Measurements from ENCODE around the gene UBXN1.
"Not testable (repeated sequence)": the region's sequence is repeated elsewhere in the genome, so short reads cannot be mapped to it uniquely, and the experiment has no call there.

Gene UBXN1

GRCh38 chr11:62707277-62707861, 28.5 kb upstream of the UBXN1 start, which contains the start of the genes BSCL2 and GNG3:
Gene BSCL2 (minus strand): TSS chr11:62707424. CDS start chr11:62707195, 229 bp downstream.
Gene GNG3 (plus strand): TSS chr11:62707676. CDS start chr11:62708296, 620 bp downstream.
- no peak for DNase-seq

- DNase-seq, result no peak
Measured at GRCh38 chr11:62706850-62707247, 28.0 kb upstream of the UBXN1 start.

DNA sequence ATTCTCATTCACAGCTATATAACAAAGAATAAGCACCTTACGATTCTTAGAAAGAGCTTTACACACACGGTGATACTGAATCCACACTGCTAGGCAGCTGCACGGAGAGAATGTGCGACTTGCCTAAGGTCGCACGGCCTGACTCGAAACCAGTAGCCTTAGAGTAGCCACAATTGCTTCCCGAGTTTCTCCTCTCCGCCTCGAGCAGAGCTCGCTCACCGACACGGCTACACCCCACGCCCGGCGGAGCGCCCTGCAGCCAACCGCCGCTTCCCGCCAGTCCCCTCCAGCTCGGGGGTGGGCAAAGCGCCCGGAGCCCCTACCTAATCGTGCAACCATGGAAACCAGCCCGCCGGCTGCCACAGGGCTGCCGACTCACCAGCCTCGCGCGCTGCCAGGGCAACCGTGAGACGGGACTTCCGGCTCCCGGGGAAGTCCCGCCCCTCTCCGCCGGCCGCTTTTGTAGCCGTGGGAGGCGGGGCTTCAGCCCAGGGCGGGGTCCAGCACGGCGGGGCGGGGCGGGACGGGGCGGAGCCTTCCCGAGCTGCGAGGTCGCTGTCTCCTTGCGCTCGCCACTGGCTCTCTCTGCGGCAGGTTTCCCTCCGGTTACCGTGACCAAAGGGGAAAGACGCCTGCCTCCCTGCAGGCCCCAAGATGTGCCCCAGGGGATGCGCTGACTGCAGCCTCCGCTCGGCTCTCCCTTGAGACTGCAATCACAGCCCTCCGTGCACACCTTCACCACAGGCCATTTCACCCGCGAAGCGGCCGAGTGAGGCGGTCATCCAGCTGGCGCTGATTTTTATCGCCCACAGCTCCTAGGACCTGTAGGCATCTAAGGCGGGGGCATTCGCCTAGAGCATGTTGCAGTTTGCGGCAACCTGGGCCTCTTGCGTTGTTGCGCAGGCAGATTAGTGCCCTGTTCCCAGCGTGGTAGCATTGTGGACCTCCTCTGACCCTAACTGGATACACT, 27.3 kb upstream of the UBXN1 start:
- DNase-seq, result peak; percentile 38

- DNase-seq, result no peak
Measured at GRCh38 chr11:62705413-62705812, 26.5 kb upstream of the UBXN1 start.

DNA sequence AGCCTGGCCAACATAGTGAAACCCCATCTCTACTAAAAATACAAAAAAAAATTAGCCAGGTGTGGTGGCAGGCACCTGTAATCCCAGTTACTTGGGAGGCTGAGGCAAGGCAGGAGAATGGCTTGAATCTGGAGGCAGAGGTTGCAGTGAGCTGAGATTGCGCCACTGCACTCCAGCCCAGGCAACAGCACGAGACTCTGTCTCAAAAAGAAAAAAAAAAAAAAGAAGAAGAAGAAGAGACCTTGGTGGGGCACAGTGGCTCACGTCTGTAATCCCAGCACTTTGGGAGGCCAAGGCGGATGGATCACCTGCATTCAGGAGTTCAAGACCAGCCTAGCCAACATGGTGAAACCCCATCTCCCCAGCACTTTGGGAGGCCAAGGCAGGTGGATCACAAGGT, 25.0 kb upstream of the UBXN1 start:
- DNase-seq, result not testable (repeated sequence)

DNA sequence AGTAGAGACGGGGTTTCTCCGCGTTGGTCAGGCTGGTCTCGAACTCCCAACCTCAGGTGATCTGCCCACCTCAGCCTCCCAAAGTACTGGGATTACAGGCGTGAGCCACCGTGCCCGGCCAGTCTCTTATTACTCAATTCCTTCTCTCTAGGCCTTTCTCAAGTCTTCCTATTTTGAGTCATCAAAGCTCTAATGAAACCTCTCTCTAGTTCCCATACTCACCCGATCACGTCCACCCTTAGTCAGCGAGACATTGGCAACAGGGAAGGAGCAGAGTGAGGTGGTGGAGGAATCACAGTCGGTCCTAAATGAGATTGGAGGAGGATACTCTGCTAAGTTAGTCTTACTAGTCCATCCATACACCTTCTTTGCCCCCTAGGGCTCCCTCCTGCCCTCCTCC, 23.4 kb upstream of the UBXN1 start:
- DNase-seq, result no peak

DNA sequence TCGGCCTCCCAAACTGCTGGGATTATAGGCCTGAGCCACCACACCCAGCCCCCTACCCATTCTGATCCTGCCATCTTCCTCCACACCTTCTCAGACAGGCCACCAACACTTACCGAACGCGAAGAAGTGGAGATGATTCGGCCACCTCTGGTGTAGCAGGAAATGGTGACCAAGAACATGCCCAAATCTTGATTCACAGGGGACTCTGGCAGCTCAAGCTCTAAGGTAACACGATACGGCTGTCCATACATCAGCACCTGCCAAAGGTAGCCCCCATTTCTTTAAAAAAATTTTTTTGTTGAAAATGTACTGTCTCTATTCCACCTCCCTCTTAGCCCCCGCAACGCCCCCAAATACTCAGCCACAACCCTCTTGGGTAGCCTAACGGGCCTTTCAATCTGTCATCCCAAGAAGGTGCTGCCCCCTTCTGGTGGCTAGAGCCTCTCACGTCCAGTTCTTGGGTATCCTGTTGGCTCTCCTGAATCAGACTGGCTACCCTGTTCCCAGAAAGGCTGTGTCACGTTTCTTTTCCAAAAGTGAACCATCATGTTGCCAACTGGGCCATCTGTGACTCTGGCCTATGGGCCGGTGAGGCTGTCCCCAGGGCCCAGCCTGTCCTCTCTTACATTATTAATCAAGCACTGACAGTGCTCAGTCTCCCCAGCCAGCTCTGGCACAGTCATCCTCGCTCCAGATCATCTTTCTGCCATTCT, 15.7 kb upstream of the UBXN1 start:
- no peak for DNase-seq

DNA sequence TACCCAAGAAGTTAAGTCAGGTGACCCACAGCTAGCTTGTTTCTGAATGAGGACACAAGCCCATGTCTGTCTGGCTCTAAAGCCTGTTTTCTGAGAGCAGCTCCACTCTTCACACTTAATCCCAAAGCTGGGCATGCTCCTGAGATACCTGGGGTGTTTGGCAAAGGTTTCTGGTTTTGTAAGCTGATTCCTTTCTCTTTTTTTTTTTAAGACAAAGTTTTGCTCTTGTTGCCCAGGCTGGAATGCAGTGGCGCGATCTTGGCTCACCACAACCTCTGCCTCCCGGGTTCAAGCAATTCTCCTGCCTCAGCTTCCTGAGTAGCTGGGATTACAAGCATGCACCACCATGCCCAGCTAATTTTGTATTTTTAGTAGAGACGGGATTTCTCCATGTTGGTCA, 14.8 kb upstream of the UBXN1 start:
- DNase-seq, result not testable (repeated sequence)

- no peak for DNase-seq
Measured at GRCh38 chr11:62689421-62690183, 10.7 kb upstream of the UBXN1 start, which contains the start of gene LRRN4CL. Gene LRRN4CL (minus strand): TSS chr11:62689530. CDS start chr11:62688508, 1,022 bp downstream.

DNA sequence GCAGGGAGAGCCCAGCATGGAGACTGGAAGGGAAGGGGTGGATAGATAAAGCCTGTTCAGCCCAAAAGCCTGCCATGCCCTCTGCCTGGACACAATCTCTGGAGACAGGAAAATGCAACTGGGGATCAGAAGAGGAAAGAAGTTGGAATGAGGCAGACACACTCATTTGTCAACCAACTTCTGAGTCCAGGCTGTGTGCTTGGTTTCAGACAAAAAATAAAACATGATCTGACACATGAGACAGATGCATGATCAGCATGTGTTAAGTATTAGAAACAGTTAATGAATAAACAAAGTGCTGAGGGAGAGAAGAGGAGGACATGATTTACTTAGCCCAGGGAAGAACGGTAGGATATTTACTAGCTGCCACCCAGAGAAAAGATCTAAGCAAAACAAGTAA, 9.6 kb upstream of the UBXN1 start:
- no peak for DNase-seq

- DNase-seq, result no peak
Measured at GRCh38 chr11:62687508-62688396, 8.9 kb upstream of the UBXN1 start.

- DNase-seq, result no peak
Measured at GRCh38 chr11:62682518-62682917, 3.6 kb upstream of the UBXN1 start.

GRCh38 chr11:62680825-62681240, 2.0 kb upstream of the UBXN1 start:
- DNase-seq, result no peak

- no peak for DNase-seq
Measured at GRCh38 chr11:62678433-62678769, 472 bp downstream of the UBXN1 start.

- no peak for DNase-seq
Measured at GRCh38 chr11:62677714-62678113, 1.2 kb downstream of the UBXN1 start.

DNA sequence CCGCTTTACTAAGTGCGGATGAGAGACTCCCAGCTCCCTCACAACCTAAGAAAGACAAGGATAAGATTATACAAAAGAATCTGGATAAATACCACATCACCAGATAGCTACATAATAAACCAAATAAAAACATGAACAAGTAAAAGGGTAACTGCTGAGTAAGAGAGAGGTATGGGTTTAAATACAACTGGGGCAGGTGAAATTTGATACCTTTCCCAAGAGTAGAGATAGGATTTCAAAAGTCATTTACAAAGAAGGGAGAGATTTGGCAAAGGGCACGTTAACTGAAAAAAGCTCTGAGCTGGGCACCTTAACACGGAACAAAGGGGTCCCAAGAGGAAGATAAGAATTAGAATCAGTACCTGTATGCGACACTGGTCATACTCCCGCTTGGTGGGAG, 1.7 kb downstream of the UBXN1 start:
- no peak for DNase-seq

- DNase-seq, result no peak
Measured at GRCh38 chr11:62676698-62677097, 2.2 kb downstream of the UBXN1 start.

GRCh38 chr11:62675415-62675814, 3.5 kb downstream of the UBXN1 start:
- DNase-seq, result not testable (repeated sequence)

GRCh38 chr11:62673196-62673525, 5.7 kb downstream of the UBXN1 start:
- no peak for DNase-seq

DNA sequence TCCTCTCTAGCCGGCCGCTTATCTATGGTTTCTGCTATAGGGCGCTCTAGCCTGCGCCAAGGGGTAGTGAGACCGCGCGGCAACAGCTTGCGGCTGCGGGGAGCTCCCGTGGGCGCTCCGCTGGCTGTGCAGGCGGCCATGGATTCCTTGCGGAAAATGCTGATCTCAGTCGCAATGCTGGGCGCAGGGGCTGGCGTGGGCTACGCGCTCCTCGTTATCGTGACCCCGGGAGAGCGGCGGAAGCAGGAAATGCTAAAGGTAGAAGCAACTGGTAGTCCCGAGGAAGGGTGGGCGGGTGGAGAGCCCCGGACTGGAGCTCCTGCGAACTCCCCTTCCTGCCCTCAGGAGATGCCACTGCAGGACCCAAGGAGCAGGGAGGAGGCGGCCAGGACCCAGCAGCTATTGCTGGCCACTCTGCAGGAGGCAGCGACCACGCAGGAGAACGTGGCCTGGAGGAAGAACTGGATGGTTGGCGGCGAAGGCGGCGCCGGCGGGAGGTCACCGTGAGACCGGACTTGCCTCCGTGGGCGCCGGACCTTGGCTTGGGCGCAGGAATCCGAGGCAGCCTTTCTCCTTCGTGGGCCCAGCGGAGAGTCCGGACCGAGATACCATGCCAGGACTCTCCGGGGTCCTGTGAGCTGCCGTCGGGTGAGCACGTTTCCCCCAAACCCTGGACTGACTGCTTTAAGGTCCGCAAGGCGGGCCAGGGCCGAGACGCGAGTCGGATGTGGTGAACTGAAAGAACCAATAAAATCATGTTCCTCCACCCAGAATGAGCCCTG, 7.1 kb downstream of the UBXN1 start, which contains the start of the genes LBHD1 and UQCC3:
LBHD1 (minus strand) TSS at position 660 of the 782 bp plus-strand sequence. CDS start 2,236 bp downstream, outside the sequence.
UQCC3 (plus strand) TSS at position 66 of the 782 bp plus-strand sequence; CDS start at position 139, 73 bp downstream.
- DNase-seq, result peak; percentile 91

- DNase-seq, result no peak
Measured at GRCh38 chr11:62671236-62671607, 7.7 kb downstream of the UBXN1 start.
